NT2/D1 (cell line): ENCODE measurements around the gene SCN9A.
"Not testable (repeated sequence)": the region's sequence is repeated elsewhere in the genome, so short reads cannot be mapped to it uniquely, and the experiment has no call there.

Source experiments
- YY1 ChIP-seq: IDR thresholded peaks from 2 replicates; pipeline ENCODE4 v1.6.1; 2011; ENCODE audit not compliant: insufficient read length, insufficient read depth
- ZNF274 ChIP-seq: IDR thresholded peaks from 2 replicates; pipeline ENCODE4 v1.6.1; 2011; ENCODE audit warnings: mild to moderate bottlenecking, low read depth, low read length

DNA sequence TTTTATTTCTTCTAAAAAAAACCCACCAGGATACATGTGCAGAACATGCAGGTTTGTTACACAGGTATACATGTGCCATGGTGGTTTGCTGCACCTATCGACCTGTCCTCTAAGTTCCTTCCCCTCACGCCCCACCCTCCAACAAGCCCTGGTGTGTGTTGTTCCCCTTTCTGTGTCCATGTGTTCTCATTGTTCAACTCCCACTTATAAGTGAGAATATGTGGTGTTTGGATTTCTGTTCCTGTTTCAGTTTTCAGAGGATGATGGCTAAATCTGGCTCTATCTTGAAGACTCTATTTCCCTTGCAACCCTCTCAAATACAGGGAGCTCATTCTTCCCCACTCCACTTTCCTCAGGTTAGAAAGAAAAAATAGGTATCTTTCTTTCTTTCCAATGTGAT is 32.0 kb upstream of the SCN9A start:
- TF ChIP-seq YY1, ZNF274: not testable (repeated sequence)
